Pancreas (tissue), 10 donors: ENCODE measurements around the gene MS4A6E. TPM values are rescaled to one million over a fixed set of nuclear protein-coding genes. Genes with fewer than 3 reads are reported as not detected.
A peak's percentile ranks its signal among the peaks of the same experiment; 100 is the strongest.

Experiments
- ATAC-seq, 4 donors: fragments of 200-7000 bp; cut with Tn5 transposase; one replicate each; pipeline versions ENCODE4 v1.8.0 to v1.9.1; 2020; ENCODE audit warnings: mild to moderate bottlenecking in 4 of 4, moderate library complexity in 4 of 4
- DNase-seq, 6 donors: peaks; one replicate each; pipeline ENCODE4 v3.0.0-alpha.2; 2020
- FAIRE-seq: peaks from 2 replicates; lab custom pipeline; 2012; peaks lifted over from hg19 to GRCh38; lab: Jason Lieb, UNC
- H3K27ac ChIP-seq, 4 donors: fragments of 200-600 bp; sonication (generic); 1 replicate in 3 of 4; 2 replicates in 1 of 4; pipeline versions ENCODE4 v1.5.0 to v1.8.0; 2020
- H3K27me3 ChIP-seq, 4 donors: fragments of 200-600 bp; one replicate each; pipeline ENCODE4 v1.8.0; 2021
- H3K36me3 ChIP-seq, 3 donors: fragments of 200-600 bp; sonication (generic) in 1 of 3; one replicate each; pipeline versions ENCODE4 v1.5.0 to v1.8.0; 2020 to 2021
- H3K4me1 ChIP-seq, 3 donors: fragments of 200-600 bp; one replicate each; pipeline ENCODE4 v1.8.0; 2021
- H3K4me3 ChIP-seq, 4 donors: fragments of 200-600 bp; sonication (generic) in 2 of 4; one replicate each; pipeline versions ENCODE4 v1.5.0 to v1.8.0; 2020 to 2021
- H3K9me3 ChIP-seq, 4 donors: fragments of 200-600 bp; one replicate each; pipeline ENCODE4 v1.8.0; 2021
- CTCF ChIP-seq, 4 donors: fragments of 200-600 bp; sonication (generic) in 3 of 4; IDR thresholded peaks; one replicate each; pipeline versions ENCODE4 v1.5.0 to v1.8.0; 2021; ENCODE audit warnings: antibody characterized with exemption in 4 of 4
- WGBS, 2 donors: extraction: QIAGEN DNeasy Blood & Tissue Kit; methylation state at CpG; one replicate each; pipeline ENCODE4 v1.1.7; 2013; 5-methylcytosine and 5-hydroxymethylcytosine counted together
- intact Hi-C, 3 donors: fragments of 100-400 bp; cut with DNase I; formaldehyde crosslinking; loops; one replicate each; pipeline versions ENCODE4 v1.11.1 to v1.14.2; 2022
- polyA plus RNA-seq, 2 donors: library from polyadenylated mRNA; stranded (reverse); fragments of 200-250 nt; gene quantifications; one replicate each; pipeline ENCODE4 v1.2.3, GENCODE V29; 2013
- total RNA-seq, 6 donors: library from RNA; stranded (reverse); fragmentation: NEBNext Ultra II Directional in 4 of 6; extraction: Animal tissue kit (Norgen Biotek cat#: 25700) in 4 of 6; gene quantifications; one replicate each; pipeline versions ENCODE4 v1.2.1 to v1.2.4, GENCODE V29; 2021 to 2023
- donor health status: healthy with polysubstance abuse.
- donor health status: DM: no; HTN: no; CAD: no; lungs with moderate emphysema.
- donor health status: DM: no; HTN: no; CAD: no.
- donor health status: control.
- donor health status: control.
- donor health status: Bipolar disorder and iron deficiency.
- donor health status: DM: yes; HTN: yes; CAD: no.
- donor health status: DM: no; HTN: no; CAD: no.
- donor health status: DM: no; HTN: no; CAD: no.
- donor health status: DM: yes; HTN: yes; CAD: no.

MS4A6E gene
- total and polyA plus RNA-seq, 8 donors = not detected

GRCh38 chr11:60370811-60371298, 43.8 kb downstream of the MS4A6E start:
- no peaks in the 10 kb centered on the region for H3K27me3 ChIP-seq

GRCh38 chr11:60371386-60371785, 44.3 kb downstream of the MS4A6E start:
- 80 to 84% methylated on average over 3 of the region's 3 CpGs for WGBS, 2 donors
- Histone ChIP-seq H3K36me3 (no peaks in the 10 kb centered on the region), H3K27me3 (no peaks in the 10 kb centered on the region), H3K4me3 (no peak overlapping the region), H3K4me1 (peaks cover 9 to 24% (median 20%) of the 10 kb centered on the region in 3 donors), H3K9me3 (no peaks in the 10 kb centered on the region), H3K27ac (peak overlapping the region; percentile 42 to 79 (median 69))
- intact Hi-C loops = no loop called here
- ATAC-seq (no peak), FAIRE-seq (no peak), DNase-seq (no peak)
- TF ChIP-seq CTCF (IDR thresholded peaks at IDR 0.05) = no peak

More at GRCh38 chr11:60370811-60371298, 43.8 kb downstream of the MS4A6E start:
- ATAC-seq (peak; percentile 88 to 92 (median 90)), FAIRE-seq (no peak), DNase-seq (peak in 1 of 6 donors; percentile 31)
- H3K4me1 ChIP-seq = peaks cover 9 to 24% (median 20%) of the 10 kb centered on the region in 3 donors
- H3K27ac ChIP-seq = peak overlapping the region; percentile 42 to 79 (median 69)
- intact Hi-C loops = no loop called here
- H3K9me3 ChIP-seq = no peaks in the 10 kb centered on the region
- no peak overlapping the region for H3K4me3 ChIP-seq
- 10 to 12% methylated on average over 5 of the region's 5 CpGs for WGBS, 2 donors
- no peak for TF ChIP-seq CTCF (IDR thresholded peaks at IDR 0.05)
- no peaks in the 10 kb centered on the region for H3K36me3 ChIP-seq

- H3K4me1 ChIP-seq = peaks cover 9 to 24% (median 20%) of the 10 kb centered on the region in 3 donors
- H3K4me3 ChIP-seq = no peak overlapping the region
- TF ChIP-seq CTCF (IDR thresholded peaks at IDR 0.05) = no peak
- H3K9me3 ChIP-seq = no peaks in the 10 kb centered on the region
- no peak for FAIRE-seq
- intact Hi-C loops = no loop called here
- H3K36me3 ChIP-seq = no peaks in the 10 kb centered on the region
- WGBS, 2 donors = 91 to 97% methylated on average over 1 of the region's 1 CpG
- DNase-seq = no peak
- peak overlapping the region in 2 of 4 donors; percentile 77 to 79 for H3K27ac ChIP-seq
- no peak for ATAC-seq
- no peaks in the 10 kb centered on the region for H3K27me3 ChIP-seq
Observed at GRCh38 chr11:60371854-60372253, 44.8 kb downstream of the MS4A6E start.

- H3K27ac ChIP-seq = no peak overlapping the region
- peaks cover 9 to 24% (median 20%) of the 10 kb centered on the region in 3 donors for H3K4me1 ChIP-seq
- TF ChIP-seq CTCF (IDR thresholded peaks at IDR 0.05) = no peak
- 90 to 91% methylated on average over 3 of the region's 3 CpGs for WGBS, 2 donors
- H3K36me3 ChIP-seq = no peaks in the 10 kb centered on the region
- no peak for FAIRE-seq
- no peak for DNase-seq
- H3K27me3 ChIP-seq = no peaks in the 10 kb centered on the region
- intact Hi-C loops = no loop called here
- no peaks in the 10 kb centered on the region for H3K9me3 ChIP-seq
- no peak overlapping the region for H3K4me3 ChIP-seq
- no peak for ATAC-seq
Observed at GRCh38 chr11:60372767-60373166, 45.7 kb downstream of the MS4A6E start.

GRCh38 chr11:60375316-60375715, 48.3 kb downstream of the MS4A6E start:
- no peaks in the 10 kb centered on the region for H3K36me3 ChIP-seq
- DNase-seq (no peak), ATAC-seq (no peak), FAIRE-seq (no peak)
- 92 to 94% methylated on average over 3 of the region's 3 CpGs for WGBS, 2 donors
- TF ChIP-seq CTCF (IDR thresholded peaks at IDR 0.05) = no peak
- no peak overlapping the region for H3K27ac ChIP-seq
- H3K27me3 ChIP-seq = no peaks in the 10 kb centered on the region
- no peaks in the 10 kb centered on the region for H3K9me3 ChIP-seq
- H3K4me3 ChIP-seq = no peak overlapping the region
- peaks cover 5 to 16% (median 15%) of the 10 kb centered on the region in 3 donors for H3K4me1 ChIP-seq
- intact Hi-C loops = no loop called here
